Measurements from ENCODE around the gene SERINC2.
"Not testable (repeated sequence)": the region's sequence is repeated elsewhere in the genome, so short reads cannot be mapped to it uniquely, and the experiment has no call there.

Gene SERINC2

DNA sequence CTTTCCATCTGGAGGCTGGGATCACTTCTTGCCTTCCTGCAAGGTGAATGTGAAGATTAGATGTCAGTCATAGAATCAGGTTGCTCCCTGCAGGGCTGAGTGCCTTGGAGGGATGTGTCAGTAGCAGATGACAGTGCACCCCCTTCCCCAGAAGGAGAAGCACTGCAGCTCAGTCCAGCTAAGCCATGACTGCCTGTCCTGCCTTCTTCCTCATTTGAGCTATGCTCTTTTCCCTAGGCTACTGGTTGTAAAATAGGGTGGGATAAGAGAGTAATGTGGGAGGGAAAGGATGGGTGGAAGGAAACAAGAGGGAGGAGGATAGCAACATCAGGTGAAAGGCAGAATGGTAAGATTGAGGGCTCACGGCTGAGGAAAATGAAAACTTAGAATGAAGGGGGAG, 29.0 kb upstream of the SERINC2 start:
- no peak for DNase-seq (ENCODE audit: low read depth)

DNA sequence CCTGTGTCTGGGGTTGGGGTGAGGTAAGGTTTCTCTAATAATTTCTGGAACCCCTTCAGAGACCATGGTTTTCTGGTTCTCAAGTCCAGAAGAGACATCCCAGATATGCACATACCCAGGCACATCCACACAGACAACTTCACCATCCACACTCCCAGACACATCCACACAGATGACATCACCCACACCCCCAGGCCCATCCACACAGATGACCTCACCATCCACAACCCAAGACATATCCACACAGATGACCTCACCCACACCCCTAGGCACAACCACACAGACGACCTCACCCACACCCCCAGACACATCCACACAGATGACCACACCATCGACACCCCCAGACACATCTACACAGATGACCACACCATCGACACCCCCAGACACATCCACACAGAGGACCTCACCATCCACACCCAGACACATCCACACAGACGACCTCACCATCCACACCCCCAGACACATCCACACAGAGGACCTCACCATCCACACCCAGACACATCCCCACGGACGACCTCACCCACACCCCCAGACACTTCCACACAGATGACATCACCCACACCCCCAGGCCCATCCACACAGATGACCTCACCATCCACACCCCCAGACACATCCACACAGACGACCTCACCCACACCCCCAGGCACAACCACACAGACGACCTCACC, 26.3 kb upstream of the SERINC2 start:
- DNase-seq (ENCODE audit: low read depth), result not testable (repeated sequence)

DNA sequence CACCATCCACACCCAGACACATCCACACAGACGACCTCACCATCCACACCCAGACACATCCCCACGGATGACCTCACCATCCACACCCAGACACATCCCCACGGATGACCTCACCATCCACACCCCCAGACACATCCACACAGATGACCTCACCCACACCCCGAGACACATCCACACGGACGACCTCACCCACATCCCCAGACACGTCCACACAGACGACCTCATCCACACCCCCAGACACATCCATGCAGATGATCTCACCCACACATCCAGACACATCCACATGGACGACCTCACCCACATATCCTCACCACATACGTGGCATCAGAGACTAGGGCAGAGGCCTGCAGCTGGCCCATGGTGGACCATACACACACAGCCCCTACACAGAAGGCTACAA, 25.4 kb upstream of the SERINC2 start:
- no peak for DNase-seq (ENCODE audit: low read depth)

DNA sequence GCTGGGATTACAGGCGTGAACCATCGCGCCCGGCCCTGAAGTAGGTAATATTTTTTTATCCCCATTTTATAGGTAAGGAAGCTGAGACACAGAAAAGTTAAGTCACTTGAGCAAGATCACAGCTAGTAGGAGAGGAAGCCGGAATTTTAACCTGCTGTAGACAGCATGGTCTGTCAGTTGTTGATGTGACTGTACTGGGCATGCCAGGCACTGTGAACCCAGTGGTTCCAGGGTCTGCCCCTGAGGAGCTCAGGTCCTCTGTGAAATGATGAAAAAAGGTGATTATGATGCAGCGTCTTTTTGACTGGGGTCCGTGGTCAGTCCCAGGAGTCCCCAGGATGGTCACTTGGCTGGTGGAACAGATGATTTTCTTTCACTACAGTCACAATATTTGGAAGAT, 23.4 kb upstream of the SERINC2 start:
- no peak for DNase-seq (ENCODE audit: low read depth)

DNA sequence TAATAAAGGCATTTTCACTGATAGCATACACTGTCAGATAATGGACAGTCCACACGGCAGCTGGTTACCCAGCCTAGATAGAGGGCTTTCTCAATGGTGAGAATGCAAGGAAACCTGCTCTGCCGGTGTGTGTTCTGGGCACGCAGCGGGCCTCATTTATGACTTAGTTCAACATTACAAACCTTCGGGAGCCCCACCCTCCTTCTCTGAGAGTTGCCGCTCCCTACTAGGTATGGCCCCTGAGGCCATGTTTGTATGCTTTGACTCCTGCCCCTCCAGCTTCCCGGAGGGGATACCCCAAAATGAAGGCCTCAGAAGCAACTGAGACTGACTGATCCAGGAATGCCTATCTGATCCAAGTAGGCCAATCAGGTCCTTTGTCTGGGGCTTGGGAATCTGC, 22.9 kb upstream of the SERINC2 start:
- DNase-seq (ENCODE audit: low read depth), result no peak

DNA sequence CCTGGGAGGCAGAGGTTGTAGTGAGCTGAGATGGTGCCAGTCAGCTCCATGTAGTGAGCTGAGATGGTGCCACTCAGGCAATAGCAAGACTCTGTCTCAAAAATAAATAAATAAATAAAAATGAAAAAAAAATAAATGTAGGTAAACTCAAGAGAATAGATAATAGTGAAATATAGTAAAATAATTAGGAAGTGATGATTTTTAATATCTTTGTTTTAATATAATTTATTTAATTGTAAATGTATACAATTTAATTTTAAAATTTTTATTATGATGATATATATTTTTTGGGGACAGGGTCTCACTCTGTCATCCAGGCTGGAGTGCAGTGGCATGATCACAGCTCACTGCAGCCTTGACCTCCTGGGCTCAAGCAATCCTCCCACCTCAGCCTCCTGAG, 19.6 kb upstream of the SERINC2 start:
- no peak for DNase-seq (ENCODE audit: low read depth)

DNA sequence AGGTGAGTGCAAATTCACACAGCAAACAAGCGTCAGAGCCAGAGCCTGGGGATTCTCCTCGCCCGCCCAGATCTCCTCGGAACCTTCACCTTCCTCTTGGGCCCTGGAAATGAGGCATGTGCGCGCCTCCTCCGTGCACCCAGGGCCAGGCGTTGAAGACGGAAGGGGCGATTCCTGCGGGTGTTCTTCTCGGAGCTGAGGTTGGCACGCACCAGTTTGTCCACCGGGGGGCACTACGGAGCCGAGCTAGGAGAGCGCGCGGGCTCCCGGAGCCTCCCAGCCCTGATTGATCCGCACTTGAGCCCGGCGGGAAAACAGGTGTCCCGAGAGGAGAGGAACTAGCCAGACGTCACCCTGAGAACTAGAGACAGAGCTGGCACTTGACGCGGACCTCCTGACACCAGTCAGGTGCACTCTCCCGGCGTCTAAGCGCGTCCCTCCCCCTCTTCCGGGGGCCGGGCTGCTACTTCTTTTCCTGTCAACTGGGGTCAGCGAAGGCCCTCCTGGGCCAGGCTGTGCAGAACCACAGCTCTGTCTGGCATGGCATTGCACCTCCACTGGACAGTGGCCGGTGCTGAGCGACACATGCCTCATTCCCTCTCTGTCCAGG, 18.3 kb upstream of the SERINC2 start:
- no peak for DNase-seq (ENCODE audit: low read depth)

DNA sequence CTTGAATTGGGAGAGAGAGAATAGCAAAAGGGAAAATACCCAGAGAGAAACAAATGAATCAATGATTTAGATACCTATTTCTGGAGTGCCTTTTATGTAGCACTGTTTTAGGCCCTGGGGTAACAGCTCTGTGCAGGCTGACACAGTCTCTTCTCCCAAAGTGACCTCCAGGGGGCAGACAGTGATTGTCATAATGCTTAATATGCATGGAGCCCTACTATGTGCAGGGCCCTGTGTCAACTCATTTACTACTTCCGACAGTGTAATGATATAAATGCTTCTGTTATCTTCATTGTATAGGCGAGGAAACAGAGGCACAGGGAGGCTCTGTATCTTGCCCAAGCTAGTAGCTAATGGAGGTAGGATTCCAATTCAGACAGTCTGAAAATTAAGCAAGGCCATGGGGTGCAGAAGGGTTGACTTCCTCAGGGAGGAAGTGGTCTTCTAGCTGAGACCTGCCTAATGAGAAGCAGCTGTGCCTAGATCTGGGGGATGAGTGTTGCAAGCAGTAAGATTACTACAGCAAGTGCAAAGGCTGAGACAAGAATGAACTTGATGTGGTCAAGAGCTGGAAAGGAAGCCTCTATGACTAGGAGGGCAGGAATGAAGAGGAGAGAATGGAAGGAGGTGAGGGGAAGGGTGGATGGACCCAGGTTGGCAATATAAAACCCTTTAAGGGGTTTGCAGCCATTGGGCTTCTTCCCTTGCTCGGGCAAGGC, 16.2 kb upstream of the SERINC2 start:
- peak; percentile 99 for DNase-seq (ENCODE audit: low read depth)

DNA sequence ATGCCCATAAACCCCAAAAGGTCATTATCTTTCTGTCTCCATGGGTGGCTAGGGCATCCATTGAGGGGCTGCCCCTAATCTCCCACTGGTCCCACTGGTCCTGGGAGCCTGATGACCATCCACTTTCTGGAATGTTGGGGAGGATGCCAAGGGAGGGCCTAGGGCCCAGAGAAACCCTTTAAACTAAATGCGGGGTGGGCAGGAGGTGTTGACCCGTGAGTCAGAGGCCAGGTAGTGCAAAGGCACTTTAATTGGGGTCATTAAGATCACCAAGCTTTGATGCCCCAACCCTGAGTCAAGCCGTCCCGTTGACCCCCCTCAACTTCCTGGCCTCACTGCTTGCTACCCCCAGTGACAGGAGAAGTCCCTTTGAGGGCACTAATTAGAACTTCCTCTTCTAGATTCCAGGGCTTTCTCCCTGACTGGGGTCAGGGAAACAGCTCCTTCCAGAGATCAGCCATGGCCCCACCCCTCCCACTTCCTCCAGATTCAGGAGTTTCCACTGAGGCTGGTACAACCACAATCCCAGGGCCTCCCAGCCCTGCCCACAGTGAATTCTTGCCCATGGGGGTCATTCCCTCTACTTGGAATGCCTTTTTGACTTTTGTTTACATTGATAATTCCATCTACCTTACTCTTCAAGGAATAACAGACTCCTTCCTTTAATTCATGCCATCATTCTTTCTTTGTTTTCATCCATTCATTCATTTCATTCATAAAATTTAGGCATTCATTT, 15.5 kb upstream of the SERINC2 start:
- DNase-seq (ENCODE audit: low read depth), result peak; percentile 95

DNA sequence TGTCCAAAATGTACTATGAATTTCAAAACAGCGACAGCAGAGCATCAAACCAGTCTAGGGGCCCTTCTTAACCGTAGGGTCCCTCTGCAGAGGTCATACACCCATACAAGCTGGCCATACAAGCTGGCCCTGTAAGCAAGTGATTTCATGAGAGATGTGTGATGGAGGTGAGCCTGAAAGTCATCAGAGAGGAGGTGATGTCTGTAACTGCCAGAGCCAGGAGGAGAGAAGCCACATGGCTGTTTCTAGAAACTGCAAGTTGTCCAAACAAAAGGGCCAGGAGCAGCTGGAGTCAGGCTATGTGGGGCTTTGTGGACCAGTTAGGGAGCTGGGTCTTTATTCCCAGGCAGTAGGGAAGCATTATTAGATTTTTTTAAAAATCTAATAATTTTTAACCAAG, 14.8 kb upstream of the SERINC2 start:
- no peak for DNase-seq (ENCODE audit: low read depth)

DNA sequence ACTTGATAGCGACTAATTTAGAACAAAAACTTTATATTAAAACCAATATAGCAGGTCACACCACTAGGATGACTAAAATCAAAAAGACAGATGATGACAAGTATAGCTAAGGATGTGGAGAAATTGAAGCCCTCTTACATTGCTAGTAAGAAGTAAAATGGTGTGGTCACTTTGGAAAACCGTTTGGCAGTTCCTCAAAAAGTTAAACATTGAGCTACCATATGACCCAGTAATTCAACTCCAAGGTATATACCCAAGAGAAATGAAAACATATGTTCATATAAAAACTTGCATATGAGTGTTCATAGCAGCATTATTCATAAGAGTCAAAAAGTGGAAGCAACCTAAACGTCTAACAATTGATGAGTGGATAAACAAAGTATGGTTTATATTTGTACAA, 13.0 kb upstream of the SERINC2 start:
- DNase-seq (ENCODE audit: low read depth), result no peak

DNA sequence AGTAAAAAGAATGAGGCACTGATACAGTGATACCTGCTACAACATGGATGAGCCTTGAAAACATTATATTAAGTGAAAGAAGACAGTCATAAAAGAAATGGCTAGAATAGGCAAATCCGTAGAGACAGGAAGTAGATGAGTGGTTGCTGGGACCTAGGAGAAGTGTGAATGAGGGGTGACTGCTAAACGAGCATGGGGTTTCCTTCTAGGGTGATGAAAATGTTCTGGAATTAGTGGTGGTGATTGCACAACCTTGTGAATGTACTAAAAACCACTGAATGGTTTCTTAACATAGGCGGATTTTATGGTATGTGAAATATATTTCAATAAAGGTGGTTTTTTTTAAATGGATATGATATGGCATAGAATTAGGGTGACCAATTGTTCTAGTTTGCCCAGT, 12.6 kb upstream of the SERINC2 start:
- peak; percentile 65 for DNase-seq (ENCODE audit: low read depth)

DNA sequence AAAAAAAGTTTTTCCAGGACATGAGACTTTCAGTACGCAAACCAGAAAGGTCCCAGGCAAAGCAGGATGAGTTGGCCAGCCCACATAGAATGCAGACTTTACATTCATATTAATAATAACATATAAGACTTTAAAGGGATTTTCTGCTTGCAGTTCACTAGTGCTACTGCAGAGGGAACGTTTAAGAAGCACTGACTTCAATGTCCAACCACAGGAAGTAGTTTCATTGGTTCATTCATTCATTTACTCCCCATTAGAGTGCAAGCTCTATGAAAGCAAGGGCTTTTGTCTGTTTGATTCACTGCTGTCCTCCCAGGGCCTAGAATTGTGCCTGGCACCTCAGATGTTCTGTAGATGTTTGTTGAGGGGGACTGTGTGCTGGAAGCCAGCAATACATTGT, 11.8 kb upstream of the SERINC2 start:
- no peak for DNase-seq (ENCODE audit: low read depth)

DNA sequence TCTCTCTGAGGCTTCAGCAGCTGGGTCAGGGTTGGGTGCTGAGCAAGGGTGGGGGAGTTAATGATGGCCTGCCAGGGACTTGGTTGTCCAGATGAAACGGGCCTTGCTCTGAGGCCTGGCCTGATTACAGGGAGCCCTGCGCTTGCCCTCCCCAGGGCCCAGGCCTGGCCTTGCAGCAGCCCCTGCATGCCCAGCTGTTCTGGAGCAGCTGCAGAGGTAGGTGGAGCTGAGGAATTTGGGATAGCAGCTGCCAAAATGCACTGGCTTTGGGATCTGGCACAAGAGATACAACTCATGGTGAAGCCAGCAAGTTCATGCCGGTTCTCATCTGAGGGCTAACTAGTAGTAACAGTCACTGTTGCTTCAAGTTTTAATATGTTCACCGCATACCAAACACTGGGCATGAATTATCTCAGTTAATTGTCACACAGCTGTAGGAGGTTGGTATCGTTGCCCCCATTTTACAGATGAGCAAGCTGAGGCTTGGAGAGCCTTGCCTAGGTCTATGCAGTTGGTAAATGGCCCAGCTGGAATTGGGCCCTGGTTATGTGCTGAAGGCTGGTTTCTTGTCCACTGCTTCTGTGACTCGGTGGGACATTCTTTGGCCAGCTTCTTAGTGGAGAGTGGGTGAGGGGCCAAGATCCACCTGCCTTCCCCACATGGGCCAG, 7.3 kb upstream of the SERINC2 start:
- no peak for DNase-seq (ENCODE audit: low read depth)

DNA sequence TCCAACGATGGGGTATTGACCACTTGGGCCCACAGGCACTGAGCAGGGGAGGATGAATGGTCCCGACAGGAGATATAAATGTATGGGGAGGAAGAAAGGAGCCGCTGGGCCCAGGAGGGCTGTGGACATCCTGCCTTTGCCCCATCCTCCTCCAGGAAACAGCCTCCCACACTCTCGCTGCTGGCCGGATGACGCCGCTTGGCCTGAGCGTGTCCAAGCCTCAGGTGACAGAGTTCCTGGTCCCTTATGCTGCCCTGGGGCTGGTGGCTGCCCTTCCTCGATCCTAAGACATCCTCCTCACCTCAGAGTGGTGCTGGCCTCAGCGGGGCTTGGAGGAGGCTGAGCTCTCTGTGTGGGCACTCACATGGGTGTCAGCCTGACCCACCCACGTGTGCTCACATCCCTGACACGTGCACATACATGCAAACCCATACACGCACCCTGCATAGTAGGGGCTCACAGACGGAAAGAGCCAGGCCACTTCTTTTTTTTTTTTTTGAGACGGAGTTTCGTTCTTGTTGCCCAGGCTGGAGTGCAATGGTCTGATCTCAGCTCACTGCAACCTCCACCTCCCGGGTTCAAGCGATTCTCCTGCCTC, 5.9 kb upstream of the SERINC2 start:
- DNase-seq (ENCODE audit: low read depth), result no peak

DNA sequence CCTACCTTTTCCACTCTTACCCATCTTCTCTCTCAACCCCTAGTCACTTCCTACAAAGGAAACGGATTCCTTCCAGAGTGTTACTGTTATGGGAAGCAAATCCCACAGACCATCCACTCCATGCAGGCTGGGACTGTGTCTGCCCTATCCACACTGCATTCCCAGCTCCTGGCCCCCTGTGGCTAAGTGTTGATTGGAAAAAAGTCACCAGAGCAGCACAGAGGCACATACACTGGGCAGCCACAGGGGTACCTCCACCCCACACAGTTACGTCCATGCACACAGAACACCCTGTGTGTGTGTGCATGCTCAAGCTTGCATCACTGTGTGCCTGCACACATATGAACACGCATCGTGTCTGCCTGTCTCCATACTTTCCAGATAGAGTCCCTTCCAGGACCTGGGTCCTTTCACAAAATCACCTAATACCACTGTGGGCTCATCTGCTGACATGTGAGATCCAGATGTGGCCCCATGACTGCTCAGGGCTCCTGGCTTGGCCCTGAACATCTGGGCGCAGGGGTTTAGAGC, 4.2 kb upstream of the SERINC2 start:
- DNase-seq (ENCODE audit: low read depth), result no peak

DNA sequence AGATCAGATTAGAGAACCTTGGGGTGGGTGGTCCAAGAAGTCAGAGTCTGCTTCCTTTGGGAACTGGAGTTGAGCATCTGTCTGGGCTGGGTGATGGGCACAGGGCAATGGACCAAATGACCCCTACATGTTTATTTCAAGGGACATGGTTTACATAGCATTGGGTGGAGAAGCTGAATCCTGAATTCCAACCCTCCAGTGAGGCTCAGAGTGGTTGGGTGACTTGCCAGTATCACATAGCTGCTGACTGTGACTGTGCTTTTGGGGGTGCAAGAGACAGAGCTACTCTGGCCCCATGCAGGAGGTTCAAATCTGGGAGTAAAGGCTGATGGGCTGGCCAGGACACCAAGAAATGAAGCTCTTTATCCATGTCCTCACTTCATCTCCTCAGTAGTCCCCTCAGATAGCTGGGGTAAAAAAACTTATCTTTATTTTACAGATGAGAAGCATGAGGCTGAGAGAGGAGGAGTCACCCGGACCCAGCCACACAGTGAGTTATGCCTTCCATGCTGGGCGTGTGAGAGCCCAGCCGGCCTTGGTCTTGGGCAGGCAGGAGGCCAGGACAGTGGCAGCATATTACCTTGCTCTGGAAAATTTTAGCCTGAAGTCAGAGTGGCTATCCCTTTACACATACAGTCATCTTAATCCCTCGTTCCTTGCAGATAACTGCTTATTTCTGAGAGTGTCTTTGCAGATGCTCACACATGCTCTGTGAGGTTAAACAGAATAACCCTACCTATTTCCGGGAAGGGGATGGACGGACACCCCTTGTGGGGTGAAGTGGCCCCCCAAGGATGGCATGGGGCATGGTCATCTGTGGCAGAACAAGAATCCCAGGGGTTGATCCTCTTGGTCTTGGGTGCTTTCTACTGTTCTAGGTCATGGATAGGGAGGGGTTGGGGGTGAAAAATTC, 2.8 kb upstream of the SERINC2 start:
- DNase-seq (ENCODE audit: low read depth), result no peak

DNA sequence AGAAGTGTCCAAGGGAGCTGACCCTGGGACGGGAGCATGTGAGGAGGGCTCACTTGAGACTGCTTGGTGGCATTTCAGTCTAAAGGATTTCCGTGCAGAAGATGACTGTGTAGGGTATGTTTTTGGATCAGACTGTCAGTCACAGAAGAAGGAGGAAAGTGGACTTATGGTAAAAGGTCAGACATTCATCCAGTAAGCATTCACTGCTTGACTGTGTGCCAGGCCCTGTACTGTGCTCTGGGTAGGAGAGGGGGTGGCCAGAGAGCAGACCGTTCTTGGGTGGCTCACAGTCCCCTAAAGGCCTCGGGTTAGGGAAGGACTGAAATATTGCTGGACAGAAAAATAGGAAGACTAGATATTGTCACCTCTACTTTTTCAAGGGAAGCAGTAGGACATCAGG, 2.1 kb upstream of the SERINC2 start:
- DNase-seq (ENCODE audit: low read depth), result no peak

DNA sequence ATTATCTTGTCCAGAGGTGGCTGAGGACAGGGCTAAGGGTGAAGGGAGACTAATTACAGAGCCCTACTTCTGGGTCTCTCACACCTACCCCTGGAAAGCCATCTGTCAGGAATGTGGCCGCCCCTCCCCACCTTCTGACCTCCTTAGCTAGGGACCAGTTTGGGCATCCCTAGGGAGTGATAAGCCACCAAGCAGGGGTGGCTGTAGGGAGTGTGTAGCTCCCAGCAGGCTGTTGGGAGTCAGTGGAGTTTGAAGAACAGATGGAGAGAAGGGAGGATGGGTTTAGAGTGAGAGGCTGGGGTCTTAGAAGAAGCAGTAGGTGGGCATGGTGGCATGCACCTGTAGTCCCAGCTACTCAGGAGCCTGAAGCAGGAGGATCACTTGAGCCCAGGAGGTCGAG, 808 bp upstream of the SERINC2 start:
- no peak for DNase-seq (ENCODE audit: low read depth)

DNA sequence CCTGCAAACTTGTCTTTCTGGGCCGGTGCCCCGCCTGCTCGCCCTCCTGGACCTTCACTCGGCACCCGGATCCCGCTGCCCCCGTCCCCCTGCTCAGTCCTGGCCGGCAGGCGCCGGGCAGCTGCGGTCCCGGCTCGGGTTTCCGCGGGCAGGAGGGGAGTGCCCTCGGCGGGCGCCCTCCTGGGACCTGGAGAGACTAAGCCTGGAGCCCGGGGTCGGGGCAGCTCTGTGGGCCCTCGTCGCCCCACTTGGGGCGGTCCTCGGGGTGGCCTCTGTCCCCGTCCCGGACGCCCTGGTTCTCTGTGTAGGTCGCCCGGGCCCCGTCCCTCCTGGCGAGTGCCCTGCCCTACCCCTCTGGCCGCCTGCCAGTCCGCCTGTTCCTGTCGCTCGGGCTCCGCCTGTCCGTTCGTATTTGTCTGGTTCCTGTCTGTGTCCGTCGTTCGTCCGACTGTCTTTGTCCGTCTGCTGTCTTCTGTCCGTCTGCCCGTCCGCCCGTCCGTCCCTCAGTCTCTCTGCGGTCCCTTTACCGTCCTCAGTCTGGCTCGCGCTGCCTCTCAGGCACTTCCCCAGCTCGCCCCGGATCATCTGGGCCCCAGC, 490 bp downstream of the SERINC2 start:
- DNase-seq (ENCODE audit: low read depth), result no peak

Data from HS-5 (cell line).